ENCODE data around the gene APBA2. TPM values are rescaled to one million over a fixed set of nuclear protein-coding genes. Genes with fewer than 3 reads are reported as not detected.

The APBA2 gene
- total and polyA plus RNA-seq, 5 donors, result 0.17 to 0.95 (median 0.38) TPM

DNA sequence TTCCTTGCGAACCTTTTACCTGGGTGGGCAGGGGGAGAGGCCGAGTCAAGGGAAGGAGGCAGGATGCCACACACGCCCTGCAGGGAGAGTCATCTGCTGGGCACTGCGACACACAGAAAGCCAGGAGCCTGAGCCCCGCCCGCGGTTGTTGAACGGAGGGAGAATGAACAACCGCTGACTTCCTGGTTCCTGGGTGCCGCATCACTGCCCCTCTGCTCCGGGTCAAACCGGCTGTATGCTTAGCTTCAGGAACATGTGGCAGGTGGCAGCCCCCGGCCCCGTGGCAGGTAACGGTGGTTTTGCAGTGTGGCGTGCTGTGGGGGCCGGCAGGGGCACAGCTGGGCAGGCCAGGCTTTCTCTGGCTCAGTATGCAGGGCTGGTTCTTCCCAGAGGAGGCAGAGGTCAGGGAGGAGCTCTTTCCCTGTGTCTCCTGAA is 33.4 kb downstream of the APBA2 start:
- intact Hi-C loops (cut with DNase I), result no loop called here
- no peak overlapping the region for H3K4me3 ChIP-seq (ENCODE audit: low read length)
- WGBS, result 89% methylated on average over 17 of the region's 17 CpGs
- H3K27me3 ChIP-seq (ENCODE audit: control insufficient read depth, insufficient read depth), result no peaks in the 10 kb centered on the region
- no peak for ATAC-seq
- no peaks in the 10 kb centered on the region for H3K9me3 ChIP-seq (ENCODE audit: control insufficient read depth, low read length)
- no peak for DNase-seq
- H3K27ac ChIP-seq (ENCODE audit: low read length), result no peak overlapping the region
- H3K4me1 ChIP-seq (ENCODE audit: control insufficient read depth, insufficient read depth, low read length), result no peaks in the 10 kb centered on the region

DNA sequence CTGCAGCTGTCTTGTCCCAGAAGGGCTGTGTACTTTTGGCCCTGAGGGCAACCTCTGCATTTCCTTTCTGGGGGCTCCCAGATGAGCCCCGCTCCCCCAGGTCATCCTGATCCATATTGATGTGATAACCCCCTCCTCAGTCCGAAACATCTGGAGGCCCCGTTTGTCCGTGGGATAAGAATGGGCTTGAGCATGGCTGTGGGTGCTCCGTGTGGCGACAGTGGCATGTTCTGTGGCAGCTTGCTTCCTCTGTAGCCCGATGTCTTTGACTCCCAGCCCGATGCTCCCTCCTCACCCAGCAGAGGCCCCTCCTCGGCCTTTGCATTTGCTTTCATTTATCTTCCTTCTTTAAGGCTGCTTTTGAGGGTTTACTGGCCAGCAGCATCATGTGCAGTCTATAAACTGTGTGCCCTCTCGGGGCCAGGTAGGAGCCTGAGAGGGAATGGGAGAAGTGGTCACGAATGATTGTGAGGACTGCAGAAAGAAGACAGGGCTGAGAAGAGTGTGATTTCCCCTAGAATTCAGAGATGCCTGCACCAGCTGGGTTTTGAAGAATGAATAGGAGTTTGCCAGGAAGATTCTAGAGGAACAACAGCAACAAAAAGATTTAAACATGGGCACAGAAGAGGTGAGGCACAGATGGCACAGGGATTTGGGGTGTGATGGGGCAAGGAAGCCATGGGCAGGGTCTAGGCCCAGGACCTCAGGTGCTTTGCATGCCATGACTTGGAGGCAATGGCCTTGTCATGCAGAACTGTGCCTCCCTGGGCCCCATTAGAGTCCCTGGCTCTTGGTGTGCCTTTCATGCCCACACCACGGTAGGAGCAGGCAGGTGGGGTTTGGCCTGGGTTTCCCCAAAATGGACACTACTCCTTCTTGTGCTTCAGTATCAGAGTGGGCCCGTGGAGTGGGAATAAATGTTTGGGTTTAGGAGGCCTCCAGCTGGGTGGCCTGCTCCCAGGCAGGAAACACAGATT is 34.2 kb downstream of the APBA2 start:
- H3K27me3 ChIP-seq (ENCODE audit: control insufficient read depth, insufficient read depth), result no peaks in the 10 kb centered on the region
- H3K9me3 ChIP-seq (ENCODE audit: control insufficient read depth, low read length), result no peaks in the 10 kb centered on the region
- no peak overlapping the region for H3K27ac ChIP-seq (ENCODE audit: low read length)
- intact Hi-C loops (cut with DNase I), result no loop called here
- no peak for DNase-seq
- no peaks in the 10 kb centered on the region for H3K4me1 ChIP-seq (ENCODE audit: control insufficient read depth, insufficient read depth, low read length)
- H3K4me3 ChIP-seq (ENCODE audit: low read length), result no peak overlapping the region
- no peak for ATAC-seq
- WGBS, result 84% methylated on average over 13 of the region's 13 CpGs

DNA sequence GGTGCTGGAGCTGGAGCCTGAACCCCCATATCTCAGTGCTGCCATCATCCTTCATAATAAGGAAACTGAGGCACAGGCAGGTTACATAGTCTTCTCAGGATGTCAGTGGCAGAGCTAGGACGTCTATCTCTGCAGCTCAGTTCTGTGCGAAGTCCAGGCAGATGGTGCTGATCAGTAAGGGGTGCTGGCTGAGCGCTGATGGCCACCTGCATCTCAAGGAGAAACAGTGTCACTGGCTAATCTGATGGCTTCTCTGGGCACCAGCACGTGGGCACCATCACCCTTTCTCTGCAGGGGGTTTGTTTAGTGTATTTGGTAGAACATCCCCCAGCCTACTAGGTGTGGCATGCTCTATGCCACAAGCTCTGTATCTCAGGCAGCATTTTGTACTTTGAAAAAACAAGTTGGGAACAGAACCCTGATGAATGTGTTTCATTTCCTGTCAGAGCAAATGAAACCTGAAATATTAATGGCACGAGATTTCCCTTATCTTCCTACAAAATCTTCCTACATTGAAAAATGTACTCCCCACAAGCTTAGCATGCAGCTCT is 35.1 kb downstream of the APBA2 start:
- H3K27ac ChIP-seq (ENCODE audit: low read length), result no peak overlapping the region
- no peaks in the 10 kb centered on the region for H3K4me1 ChIP-seq (ENCODE audit: control insufficient read depth, insufficient read depth, low read length)
- H3K4me3 ChIP-seq (ENCODE audit: low read length), result no peak overlapping the region
- H3K9me3 ChIP-seq (ENCODE audit: control insufficient read depth, low read length), result no peaks in the 10 kb centered on the region
- no peak for DNase-seq
- 69% methylated on average over 5 of the region's 5 CpGs for WGBS
- intact Hi-C loops (cut with DNase I), result no loop called here
- H3K27me3 ChIP-seq (ENCODE audit: control insufficient read depth, insufficient read depth), result no peaks in the 10 kb centered on the region
- no peak for ATAC-seq

DNA sequence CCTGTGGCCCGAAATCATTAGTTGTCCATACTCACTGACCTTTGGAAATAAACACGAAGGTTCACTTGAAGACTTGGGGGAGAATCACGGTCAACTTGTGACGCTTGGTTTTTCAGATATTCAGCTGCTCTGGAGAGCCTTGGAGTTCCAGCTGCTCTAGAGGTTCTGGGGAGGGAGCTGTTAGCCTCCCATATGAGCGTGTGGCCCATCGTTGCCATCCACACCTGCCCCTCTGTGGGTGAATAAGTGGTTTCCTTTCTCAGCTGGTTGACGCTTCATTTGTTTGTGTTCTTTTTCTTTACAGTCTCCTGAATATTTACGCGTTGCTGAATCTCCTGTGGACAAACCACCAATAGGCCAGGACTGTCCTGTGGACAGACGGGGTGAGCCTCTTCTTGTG is 35.6 kb downstream of the APBA2 start:
- no peaks in the 10 kb centered on the region for H3K9me3 ChIP-seq (ENCODE audit: control insufficient read depth, low read length)
- intact Hi-C loops (cut with DNase I), result no loop called here
- ATAC-seq (no peak), DNase-seq (no peak)
- 86% methylated on average over 10 of the region's 10 CpGs for WGBS
- no peak overlapping the region for H3K27ac ChIP-seq (ENCODE audit: low read length)
- no peak overlapping the region for H3K4me3 ChIP-seq (ENCODE audit: low read length)
- H3K27me3 ChIP-seq (ENCODE audit: control insufficient read depth, insufficient read depth), result no peaks in the 10 kb centered on the region
- H3K4me1 ChIP-seq (ENCODE audit: control insufficient read depth, insufficient read depth, low read length), result no peaks in the 10 kb centered on the region

DNA sequence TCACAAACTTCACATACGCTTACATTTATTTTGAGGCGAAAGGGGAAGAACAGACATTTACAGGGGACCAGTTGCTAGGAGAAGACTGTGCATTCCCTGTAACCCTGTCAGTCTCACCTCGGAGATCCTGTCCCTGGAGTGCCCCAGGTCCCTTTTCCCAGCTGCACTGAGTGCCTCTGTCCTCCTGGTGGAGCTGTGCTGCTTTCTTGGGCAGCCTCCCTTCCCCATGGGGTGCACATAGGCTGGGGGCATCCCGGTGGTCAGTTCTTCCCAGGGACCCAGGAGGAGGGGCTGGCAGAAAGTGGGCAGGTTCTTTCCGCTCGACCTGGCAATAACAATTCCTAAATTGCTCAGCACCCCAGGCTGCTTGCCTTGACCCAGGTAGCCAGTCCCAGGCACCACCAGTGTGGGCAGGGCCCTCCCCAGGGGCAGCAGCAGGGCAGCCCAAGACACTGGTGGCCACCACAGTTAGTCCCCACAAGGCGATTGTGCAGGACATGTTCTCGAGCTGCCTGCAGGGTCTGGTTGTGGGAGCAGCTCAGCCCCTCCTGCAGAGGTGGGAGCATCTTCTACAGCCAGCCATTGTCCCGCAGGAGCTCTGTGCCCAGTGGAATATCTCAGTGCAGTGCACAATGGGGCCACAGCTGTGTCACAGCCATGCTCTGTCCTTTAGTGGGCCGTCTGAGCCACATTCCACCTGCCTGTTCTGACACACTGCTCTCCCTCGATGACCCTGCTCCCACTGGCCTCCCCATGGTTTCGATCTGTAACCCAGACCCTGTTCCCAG is 36.3 kb downstream of the APBA2 start:
- no peaks in the 10 kb centered on the region for H3K9me3 ChIP-seq (ENCODE audit: control insufficient read depth, low read length)
- no peak overlapping the region for H3K27ac ChIP-seq (ENCODE audit: low read length)
- H3K27me3 ChIP-seq (ENCODE audit: control insufficient read depth, insufficient read depth), result no peaks in the 10 kb centered on the region
- DNase-seq (no peak), ATAC-seq (no peak)
- H3K4me1 ChIP-seq (ENCODE audit: control insufficient read depth, insufficient read depth, low read length), result no peaks in the 10 kb centered on the region
- WGBS, result 78% methylated on average over 12 of the region's 12 CpGs
- intact Hi-C loops (cut with DNase I), result no loop called here
- H3K4me3 ChIP-seq (ENCODE audit: low read length), result no peak overlapping the region

DNA sequence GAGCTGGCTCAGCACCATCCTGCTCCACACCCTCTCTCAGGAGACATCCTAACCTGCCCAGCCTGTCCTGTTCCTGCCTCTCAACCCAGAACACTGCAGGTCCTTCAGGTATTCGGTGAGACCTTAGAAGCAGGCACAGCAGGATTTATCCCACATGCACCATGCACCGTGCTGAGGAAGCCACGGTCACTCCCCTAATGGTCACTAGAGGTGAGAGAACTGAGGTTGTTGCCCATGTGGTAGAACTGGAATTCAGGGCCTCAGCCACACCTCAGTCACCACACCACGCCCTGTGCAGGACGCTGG is 36.9 kb downstream of the APBA2 start:
- no peaks in the 10 kb centered on the region for H3K27me3 ChIP-seq (ENCODE audit: control insufficient read depth, insufficient read depth)
- H3K4me1 ChIP-seq (ENCODE audit: control insufficient read depth, insufficient read depth, low read length), result no peaks in the 10 kb centered on the region
- no peak overlapping the region for H3K27ac ChIP-seq (ENCODE audit: low read length)
- 87% methylated on average over 5 of the region's 5 CpGs for WGBS
- intact Hi-C loops (cut with DNase I), result no loop called here
- no peaks in the 10 kb centered on the region for H3K9me3 ChIP-seq (ENCODE audit: control insufficient read depth, low read length)
- ATAC-seq, result no peak
- no peak for DNase-seq
- no peak overlapping the region for H3K4me3 ChIP-seq (ENCODE audit: low read length)

DNA sequence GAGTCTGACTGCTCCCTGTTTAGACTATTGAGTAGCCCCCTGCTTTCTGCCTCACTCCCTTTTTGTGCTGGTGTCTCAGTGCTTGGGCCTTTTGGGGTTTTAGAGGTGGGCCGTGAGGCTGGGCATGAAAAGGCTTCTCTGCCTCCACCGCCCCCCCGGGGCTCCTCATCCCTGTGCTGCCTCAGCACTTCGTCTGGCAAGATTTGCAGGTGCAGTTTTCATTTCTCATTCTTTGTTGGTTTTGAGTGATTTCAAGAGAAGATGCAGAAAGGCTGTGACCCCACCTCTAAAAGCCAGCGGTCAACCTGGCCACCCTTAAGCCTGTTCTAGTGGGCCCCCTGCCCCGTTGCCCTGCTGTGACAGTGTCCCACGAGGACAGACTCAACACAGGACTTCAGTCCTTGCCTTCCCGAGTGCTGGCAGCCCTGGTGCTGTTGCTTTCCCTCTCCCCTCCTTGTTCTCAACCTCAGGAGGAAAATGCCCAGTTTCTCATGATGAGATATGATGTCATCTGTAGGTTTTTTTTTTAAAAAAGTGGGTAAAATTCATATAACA is 38.0 kb downstream of the APBA2 start:
- Histone ChIP-seq H3K4me1 (ENCODE audit: control insufficient read depth, insufficient read depth, low read length) (no peaks in the 10 kb centered on the region), H3K27me3 (ENCODE audit: control insufficient read depth, insufficient read depth) (no peaks in the 10 kb centered on the region), H3K9me3 (ENCODE audit: control insufficient read depth, low read length) (no peaks in the 10 kb centered on the region), H3K27ac (ENCODE audit: low read length) (no peak overlapping the region), H3K4me3 (ENCODE audit: low read length) (no peak overlapping the region)
- 81% methylated on average over 8 of the region's 8 CpGs for WGBS
- DNase-seq (no peak), ATAC-seq (no peak)
- intact Hi-C loops (cut with DNase I), result no loop called here

DNA sequence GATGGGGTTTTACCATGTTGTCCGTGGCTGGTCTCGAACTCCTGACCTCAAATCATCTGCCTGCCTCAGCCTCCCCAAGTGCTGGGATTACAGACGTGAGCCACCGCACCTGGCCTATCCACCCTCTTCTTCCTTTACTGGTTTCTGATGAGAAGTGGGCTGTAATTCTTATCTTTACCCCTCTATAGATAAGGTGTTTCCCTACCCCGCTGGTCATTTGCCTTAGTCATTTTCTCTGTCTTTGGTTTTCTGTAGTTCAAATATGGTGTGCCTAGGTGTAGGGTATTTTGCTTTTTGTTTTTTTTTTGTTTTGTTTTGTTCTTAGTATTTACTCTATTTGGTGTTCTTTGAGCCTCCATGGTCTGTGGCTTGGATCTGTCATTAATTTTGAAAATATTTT is 41.3 kb downstream of the APBA2 start:
- DNase-seq (no peak), ATAC-seq (no peak)
- Histone ChIP-seq H3K27me3 (ENCODE audit: control insufficient read depth, insufficient read depth) (no peaks in the 10 kb centered on the region), H3K9me3 (ENCODE audit: control insufficient read depth, low read length) (no peaks in the 10 kb centered on the region), H3K4me1 (ENCODE audit: control insufficient read depth, insufficient read depth, low read length) (no peaks in the 10 kb centered on the region), H3K27ac (ENCODE audit: low read length) (no peak overlapping the region), H3K4me3 (ENCODE audit: low read length) (no peak overlapping the region)
- WGBS, result 84% methylated on average over 5 of the region's 5 CpGs
- intact Hi-C loops (cut with DNase I), result no loop called here

DNA sequence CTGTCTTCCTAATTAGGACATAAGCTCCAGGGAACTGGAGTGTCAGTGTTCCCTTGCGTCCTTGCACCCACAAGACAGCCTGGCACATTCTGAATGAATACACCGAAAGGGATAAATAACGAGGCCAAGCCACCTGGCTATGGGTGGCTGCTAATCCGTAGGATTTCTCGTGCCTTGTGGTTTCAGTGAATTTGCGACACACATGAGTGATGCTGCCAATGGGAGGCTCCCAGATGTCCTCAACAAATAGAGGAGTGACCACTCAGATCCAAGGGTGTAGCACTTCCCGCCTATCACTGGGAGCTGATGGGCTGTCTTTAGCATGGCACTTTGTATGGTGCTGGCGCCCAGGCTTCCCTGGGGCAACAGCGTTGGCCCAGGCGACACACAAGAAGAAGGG is 43.4 kb downstream of the APBA2 start:
- Histone ChIP-seq H3K27ac (ENCODE audit: low read length) (no peak overlapping the region), H3K4me3 (ENCODE audit: low read length) (no peak overlapping the region), H3K27me3 (ENCODE audit: control insufficient read depth, insufficient read depth) (no peaks in the 10 kb centered on the region), H3K4me1 (ENCODE audit: control insufficient read depth, insufficient read depth, low read length) (no peaks in the 10 kb centered on the region), H3K9me3 (ENCODE audit: control insufficient read depth, low read length) (no peaks in the 10 kb centered on the region)
- ATAC-seq (no peak), DNase-seq (no peak)
- 95% methylated on average over 10 of the region's 10 CpGs for WGBS
- intact Hi-C loops (cut with DNase I), result no loop called here

DNA sequence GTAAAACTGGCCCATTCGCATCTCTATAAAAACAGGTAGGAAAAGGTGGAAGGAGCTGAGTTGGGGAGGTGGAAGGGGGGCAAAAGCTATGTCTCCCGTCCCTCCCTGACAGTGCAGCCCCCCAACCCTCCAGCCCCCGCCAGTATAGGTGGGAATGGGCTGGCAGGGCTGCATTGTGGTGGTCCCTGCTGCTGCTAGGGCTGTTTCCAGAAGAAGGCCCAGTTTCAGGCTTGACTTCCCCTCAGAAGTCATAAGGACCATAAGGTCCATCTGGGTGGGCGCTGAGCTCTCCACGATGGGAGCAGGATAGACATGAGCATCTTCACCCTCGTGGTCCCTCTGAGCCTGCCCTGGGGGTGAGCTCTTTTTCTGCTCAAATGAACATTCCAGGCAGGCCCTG is 44.2 kb downstream of the APBA2 start:
- no peak for DNase-seq
- no peak for ATAC-seq
- Histone ChIP-seq H3K9me3 (ENCODE audit: control insufficient read depth, low read length) (no peaks in the 10 kb centered on the region), H3K27me3 (ENCODE audit: control insufficient read depth, insufficient read depth) (no peaks in the 10 kb centered on the region), H3K27ac (ENCODE audit: low read length) (no peak overlapping the region), H3K4me3 (ENCODE audit: low read length) (no peak overlapping the region), H3K4me1 (ENCODE audit: control insufficient read depth, insufficient read depth, low read length) (no peaks in the 10 kb centered on the region)
- intact Hi-C loops (cut with DNase I), result no loop called here
- 83% methylated on average over 6 of the region's 6 CpGs for WGBS
